Ramos (cell line): ENCODE measurements around the gene CTTN.
"Not testable (repeated sequence)": the region's sequence is repeated elsewhere in the genome, so short reads cannot be mapped to it uniquely, and the experiment has no call there.

Source experiments
- in situ Hi-C: fragments of 300-500 bp; cut with MboI; formaldehyde crosslinking; loops from one replicate; pipeline ENCODE4 v1.14.3; 2022; ENCODE audit warnings: low sequenced_read_pairs; ENCODE audit not compliant: unreplicated experiment

CTTN gene

DNA sequence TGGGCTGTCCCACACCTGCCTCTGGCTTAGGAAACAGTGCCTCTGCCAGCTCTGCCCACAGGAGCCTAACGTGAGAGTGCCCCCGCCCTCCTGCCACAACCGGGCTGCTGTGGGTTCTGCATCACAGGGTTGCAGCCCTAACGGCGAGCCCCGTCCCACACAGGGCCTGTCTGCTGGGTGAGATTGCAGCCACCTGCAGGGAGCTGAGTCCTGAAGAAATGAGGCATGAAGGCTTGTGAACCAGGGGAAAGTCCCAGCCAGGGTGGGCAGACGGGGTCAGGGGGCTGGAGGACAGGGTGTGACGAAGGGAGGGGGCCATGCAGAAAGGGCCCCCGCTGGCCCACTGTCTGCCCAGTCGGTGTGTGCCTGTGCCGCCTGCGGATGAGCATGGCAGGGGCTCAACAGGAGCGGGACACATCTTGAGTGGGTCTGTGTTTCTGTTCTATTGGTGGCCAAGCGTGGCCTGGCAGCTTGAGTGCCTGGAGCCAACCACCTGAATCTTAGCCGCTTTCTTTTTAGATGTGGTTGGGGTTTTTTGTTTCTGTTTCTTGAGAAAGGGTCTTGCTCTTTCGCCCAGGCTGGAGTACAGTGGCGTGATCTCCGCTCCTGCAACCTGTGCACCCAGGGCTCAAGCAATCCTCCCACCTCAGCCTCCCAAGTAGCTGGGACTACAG is 38.9 kb downstream of the CTTN start:
- in situ Hi-C loops: no loop called here

DNA sequence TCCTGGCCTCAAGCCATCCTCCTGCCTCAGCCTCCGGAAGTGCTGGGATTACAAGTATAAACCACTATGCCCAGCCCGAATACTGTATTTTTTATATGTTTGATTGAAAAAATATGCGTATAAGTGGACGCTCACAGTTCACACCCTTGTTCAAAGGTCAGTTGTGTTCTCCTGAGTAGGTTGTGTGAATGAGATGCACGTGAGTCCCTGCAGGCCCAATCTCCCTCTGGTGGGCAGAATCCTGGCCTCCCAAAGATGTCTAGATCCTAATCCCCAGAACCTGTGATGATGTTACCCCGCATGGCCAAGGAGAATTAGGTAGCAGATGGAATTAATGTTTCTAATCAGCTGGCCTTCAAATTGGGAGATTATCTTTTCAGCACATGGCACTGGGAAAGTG is 41.9 kb downstream of the CTTN start:
- in situ Hi-C loops: no loop called here

- in situ Hi-C loops: no loop called here
Measured at GRCh38 chr11:70443773-70444030, 45.4 kb downstream of the CTTN start.

DNA sequence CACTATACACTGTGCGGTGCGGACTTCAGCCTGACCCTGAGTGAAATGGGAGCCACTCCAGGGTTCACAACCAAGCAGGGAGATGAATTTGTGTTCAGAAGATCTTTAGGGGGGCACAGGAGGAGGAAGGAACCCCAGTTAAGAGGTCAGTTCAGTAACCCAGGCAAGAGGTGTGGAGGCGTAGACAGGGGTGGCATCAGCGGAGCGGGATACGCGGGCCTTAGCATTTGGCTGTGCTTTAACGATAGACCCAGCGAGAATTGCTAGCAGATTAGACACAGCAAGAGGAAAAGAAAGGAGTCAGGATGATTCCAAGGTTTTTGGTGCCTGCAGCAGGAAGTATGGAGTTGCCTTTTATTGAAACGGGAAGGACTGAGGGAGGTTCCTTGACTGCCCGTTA is 46.8 kb downstream of the CTTN start:
- in situ Hi-C loops: no loop called here

- in situ Hi-C loops: no loop called here
Measured at GRCh38 chr11:70445605-70446004, 47.3 kb downstream of the CTTN start.

DNA sequence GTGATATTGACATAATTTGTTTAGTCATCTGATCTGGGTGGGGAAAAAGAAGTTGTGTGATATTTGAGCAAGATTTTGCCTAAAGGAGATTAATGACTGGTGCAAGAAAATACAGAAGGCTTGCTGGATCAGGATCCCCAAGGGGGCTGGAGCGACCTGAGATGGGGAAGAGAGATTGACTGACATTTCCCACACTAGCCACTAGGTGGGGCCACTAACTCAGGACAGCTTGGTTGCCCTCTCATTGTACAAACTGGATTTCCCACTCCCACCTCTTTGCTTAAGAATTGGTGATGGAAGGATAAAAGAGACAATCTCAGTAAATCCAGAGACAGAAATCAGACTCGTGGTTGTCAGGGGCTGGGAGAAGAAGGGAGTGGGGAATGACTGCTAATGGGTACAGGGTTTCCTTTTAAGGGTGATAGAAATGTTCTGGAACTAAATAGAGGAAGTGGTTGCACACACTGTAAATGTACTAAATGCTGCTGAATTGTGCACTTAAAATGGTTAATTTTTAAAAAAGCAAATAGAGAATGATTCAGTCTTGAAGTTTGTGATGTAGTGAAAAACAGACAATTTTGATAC is 50.7 kb downstream of the CTTN start:
- in situ Hi-C loops: no loop called here

- in situ Hi-C loops: no loop called here
Measured at GRCh38 chr11:70454197-70454767, 56.0 kb downstream of the CTTN start.

DNA sequence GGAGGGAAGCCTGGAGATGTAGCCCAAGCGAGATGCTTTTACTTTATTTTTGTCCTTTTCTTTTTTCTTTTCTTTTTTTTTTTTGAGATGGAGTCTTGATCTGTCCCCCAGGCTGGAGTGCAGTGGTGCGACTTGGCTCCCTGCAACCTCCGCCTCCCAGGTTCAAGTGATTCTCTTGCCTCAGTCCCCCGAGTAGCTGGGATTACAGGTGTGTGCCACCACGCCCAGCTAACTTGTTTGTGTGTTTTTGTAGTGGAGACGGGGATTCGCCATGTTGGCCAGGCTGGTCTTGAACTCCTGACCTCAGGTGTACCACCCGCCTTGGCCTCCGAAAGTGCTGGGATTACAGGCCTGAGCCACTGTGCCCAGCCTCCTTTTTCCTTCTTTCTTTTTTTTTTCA is 56.5 kb downstream of the CTTN start:
- in situ Hi-C loops: not testable (repeated sequence)

- in situ Hi-C loops: no loop called here
Measured at GRCh38 chr11:70455354-70455753, 57.0 kb downstream of the CTTN start.

GRCh38 chr11:70456921-70457532 is 58.7 kb downstream of the CTTN start:
- in situ Hi-C loops: no loop called here

GRCh38 chr11:70458736-70459135 is 60.4 kb downstream of the CTTN start:
- in situ Hi-C loops: no loop called here

DNA sequence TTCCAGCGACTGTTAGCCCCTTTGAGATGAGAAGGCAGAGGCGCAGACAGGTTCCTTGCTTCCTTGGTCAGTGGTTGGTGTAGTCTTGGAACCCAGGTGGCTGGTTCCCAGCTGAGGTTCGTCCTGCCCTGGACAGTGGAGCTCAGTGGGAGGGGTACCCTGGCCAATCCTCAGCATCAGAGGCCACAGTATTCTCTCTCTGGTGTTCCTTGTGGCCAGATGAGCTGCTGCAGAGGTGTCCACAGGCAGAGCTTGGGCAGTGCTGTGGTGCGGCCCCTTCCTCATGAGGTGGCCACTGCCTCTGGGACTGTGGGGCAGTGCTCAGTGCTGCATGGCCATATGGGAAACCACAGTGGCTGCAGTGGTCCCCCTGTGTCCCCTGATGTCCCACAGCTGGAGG is 61.8 kb downstream of the CTTN start:
- in situ Hi-C loops: no loop called here

DNA sequence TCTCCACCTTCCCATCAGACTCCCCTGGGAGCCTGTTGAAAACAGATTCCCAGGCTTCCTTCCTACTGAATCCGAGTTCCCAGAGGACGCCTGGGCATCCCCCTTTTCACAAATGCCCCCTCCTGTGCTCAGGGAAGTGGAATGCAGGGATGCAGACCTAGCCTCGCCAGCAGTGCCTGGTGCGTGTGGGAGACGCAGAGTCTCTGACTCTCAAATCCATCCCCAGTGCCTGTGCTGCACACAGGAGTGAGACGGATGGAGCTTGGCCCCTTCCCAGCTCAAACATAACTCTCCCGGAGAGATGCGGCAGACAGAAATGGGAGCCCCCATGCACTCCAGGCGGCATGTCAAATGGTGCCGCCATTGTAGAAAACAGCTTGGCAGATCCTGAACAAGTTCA is 62.6 kb downstream of the CTTN start:
- in situ Hi-C loops: no loop called here

DNA sequence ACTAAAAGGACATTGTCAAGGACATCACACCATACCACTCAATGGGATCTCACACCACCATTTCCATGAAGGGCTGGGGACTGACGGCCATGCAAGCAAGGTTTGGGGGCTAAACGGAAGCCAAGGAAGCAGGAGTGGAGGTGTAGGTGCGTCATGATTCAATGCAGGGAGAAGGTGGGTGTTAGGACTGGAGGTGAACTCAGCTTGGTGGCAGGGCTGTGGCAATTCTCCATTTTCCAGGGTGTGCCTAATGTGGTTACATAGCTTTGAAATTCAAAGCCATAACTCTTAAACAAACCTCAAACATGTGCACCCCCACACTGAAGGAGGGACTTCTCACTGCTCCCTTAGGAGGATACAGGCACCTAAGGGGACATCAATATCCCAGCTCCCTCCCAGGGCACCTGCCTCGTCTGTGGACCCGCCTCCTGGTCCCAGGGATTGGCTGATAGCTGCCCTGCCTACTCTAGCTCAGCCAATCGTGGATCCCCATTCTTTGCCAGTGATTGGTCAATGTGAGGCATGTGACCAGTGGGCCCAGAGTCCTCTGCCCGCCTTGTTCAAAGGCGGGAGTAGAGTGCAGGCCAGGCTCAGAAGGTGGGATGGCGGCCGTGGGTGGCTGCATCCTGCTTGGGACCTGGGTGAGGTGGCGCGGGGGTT is 64.6 kb downstream of the CTTN start:
- in situ Hi-C loops: no loop called here

DNA sequence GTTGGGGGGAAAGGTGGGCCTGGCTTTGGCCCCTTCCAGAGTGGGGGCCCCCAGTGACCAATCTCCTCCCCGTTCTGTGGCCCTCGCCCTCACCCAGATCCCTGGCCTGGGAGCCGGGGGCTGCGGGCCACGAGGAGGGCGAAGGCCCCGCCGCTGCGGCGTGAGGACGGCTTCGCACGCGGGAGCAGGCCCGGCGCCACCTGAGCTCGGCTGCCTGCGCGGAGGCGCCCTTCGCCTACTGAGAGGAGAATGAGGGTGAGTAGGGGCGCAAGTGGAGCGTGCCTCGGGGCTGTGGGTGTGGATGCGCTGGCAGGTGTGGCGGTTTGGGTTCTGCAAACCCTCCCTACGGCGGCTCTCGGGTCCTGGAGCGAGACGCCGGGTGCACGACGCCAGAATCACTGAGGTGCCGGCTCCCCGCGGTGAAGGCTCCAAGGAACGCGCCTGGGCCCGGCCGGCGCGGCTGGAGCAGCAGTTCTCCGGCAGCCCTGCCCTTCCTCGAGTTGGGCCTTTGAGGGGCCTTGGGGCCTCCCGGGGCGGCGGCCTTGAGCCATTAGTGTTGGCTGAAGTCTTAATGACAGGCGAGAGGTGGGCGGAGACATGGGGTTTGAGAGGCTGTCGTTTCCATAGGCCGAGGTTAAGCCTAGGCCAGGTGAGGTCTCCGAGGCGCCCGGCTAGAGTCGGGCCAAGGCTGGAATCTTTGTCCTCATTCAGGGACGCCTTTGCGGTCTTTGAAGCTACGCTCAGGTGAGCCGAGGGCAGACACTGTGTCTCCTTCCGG is 65.3 kb downstream of the CTTN start:
- in situ Hi-C loops: no loop called here

DNA sequence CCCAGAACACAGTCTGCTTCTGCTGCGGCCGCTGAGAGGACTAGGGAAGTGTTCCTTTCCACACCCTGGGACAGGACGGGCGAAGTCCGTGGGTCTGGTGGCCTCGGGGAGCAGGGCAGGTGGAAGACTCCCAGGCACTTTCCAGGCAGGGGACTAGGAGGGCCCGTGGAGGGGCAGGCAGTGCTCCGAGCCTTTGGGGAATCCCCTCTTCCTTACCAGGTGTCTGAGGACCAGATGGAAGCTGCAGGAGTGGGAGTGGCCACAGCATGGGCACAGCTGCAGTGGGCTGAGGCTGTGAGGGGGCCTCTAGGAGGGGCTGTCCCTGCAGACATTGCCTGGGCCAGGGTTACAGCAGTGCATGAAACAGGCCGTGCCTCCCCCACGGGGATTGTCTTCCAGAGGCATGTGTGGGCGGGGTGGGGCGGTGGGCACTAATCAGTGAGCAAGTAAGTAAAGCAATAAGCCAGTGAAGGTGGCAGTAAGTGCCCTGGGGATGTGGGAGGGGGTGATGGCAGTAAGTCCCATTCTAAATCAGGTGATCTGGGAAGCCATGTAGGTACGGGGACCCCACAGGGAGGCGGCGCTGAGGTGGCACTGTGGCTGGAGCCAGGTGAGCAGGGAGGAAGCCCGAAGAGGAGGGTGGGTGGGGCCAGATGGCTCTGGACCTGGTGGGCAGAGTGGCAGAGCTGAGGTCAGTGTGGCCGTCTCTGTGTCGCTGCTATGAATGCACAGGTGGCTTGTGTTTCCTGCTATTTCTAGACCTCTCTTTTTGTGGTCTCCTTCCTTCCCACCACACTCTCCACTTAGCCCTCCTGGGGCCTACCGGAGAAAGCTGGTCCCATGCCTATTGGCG is 66.4 kb downstream of the CTTN start:
- in situ Hi-C loops: no loop called here

DNA sequence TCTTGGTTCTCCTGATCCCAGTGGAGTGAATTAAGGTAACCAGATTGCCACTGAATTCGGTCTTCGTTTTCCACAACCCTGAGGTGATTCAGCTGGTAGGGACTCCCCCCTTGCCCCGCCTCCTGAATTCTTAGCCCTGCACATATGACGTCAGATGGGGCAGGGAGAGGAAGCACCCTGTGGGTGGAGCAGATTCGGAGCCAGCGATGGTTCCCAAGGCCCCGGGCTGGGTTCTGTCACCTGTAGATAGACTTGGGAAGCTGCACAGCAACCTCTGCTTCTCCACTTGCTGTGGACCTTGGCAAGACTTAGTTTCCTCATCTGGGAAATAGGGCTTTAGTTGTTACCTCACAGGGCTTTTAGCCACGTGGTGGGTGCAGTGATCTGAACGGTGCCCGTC is 67.8 kb downstream of the CTTN start:
- in situ Hi-C loops: no loop called here

- in situ Hi-C loops: no loop called here
Measured at GRCh38 chr11:70466596-70466995, 68.3 kb downstream of the CTTN start.

DNA sequence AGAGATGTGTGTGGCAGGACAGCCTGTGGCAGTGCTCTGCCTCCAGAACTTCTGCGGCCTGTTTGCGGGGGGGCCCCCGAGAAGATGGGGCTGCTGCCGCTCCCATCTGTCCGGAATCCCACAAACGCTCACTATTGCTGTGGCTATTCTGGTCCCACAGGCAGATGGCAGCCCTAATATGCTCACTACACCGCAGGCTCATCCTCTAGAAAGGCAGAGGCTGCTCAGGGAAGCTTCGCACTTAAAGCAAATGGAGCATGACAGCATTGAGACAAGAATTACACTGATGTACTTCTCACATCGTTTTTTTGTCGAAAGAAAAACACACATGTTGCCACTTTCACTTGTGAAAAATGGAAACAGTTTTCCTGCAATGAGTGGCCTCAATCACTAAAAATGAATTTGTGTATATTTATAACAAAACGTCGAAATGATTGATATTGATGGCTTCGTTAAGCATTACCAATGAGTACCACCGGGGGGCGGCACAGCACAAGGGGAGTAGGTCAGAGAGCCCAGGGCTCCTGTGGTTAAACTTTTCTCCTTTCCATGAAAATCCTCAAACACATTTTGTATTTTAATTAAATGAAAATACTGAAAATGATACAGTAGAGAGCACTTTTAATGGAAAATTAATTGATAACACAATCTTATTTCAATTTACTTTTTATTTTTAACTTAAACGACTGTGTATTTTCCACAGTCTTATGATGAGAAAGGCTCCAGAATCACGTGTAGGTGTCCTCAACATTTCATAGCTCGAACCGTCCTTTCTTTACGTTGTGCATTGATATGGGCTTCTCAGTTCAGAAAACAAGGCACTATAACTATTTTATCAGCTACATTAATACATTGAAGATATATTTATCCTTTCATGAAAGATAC is 69.1 kb downstream of the CTTN start:
- in situ Hi-C loops: no loop called here
